ENCODE results near the gene ITGB4. TPM values are rescaled to one million over a fixed set of nuclear protein-coding genes. Genes with fewer than 3 reads are reported as not detected.

The ITGB4 gene
- total RNA-seq, 1 donor from 2014 or later: not detected

- Mint-ChIP-seq H3K27ac (no peak overlapping the region), H3K27me3 (ENCODE audit: insufficient read depth, low read depth) (no peaks in the 10 kb centered on the region), H3K4me1 (peaks cover 1% of the 10 kb centered on the region), H3K36me3 (peaks cover 31% of the 10 kb centered on the region), H3K9me3 (no peaks in the 10 kb centered on the region), H3K4me3 (no peak overlapping the region)
- Histone ChIP-seq H3K4me1 (no peaks in the 10 kb centered on the region), H3K4me3 (no peak overlapping the region), H3K27me3 (no peaks in the 10 kb centered on the region), H3F3A (ENCODE audit: low read depth) (peaks cover 2% of the 10 kb centered on the region), H3K4me2 (no peak overlapping the region), H3K27ac (no peak overlapping the region), H3K9ac (no peak overlapping the region), H4K20me1 (ENCODE audit: low read depth) (peaks cover 65% of the 10 kb centered on the region), H2AFZ (replicated peaks) (no peak overlapping the region), H3K36me3 (peaks cover 8% of the 10 kb centered on the region), H3K9me3 (ENCODE audit: low read depth) (no peaks in the 10 kb centered on the region), H3K79me2 (ENCODE audit: low read depth) (peaks cover 86% of the 10 kb centered on the region)
- no peak for DNase-seq (ENCODE audit: low spot score)
- TF ChIP-seq EZH2phosphoT487 (IDR thresholded peaks at IDR 0.05): no peak
- no peak for TF ChIP-seq EZH2 (IDR thresholded peaks at IDR 0.05)
- no peak for TF ChIP-seq CTCF (IDR thresholded peaks at IDR 0.05)
Observed at GRCh38 chr17:75795820-75796607, 74.8 kb downstream of the ITGB4 start.

GRCh38 chr17:75799402-75799801 is 78.1 kb downstream of the ITGB4 start:
- Mint-ChIP-seq H3K27ac (no peak overlapping the region), H3K36me3 (peaks cover 21% of the 10 kb centered on the region), H3K27me3 (ENCODE audit: insufficient read depth, low read depth) (no peaks in the 10 kb centered on the region), H3K4me3 (no peak overlapping the region), H3K9me3 (no peaks in the 10 kb centered on the region), H3K4me1 (no peaks in the 10 kb centered on the region)
- Histone ChIP-seq H2AFZ (replicated peaks) (no peak overlapping the region), H3K9me3 (ENCODE audit: low read depth) (no peaks in the 10 kb centered on the region), H3K4me3 (no peak overlapping the region), H3K27ac (peak overlapping the region; percentile 13), H3K4me2 (no peak overlapping the region), H3K79me2 (ENCODE audit: low read depth) (peaks cover 84% of the 10 kb centered on the region), H3K27me3 (no peaks in the 10 kb centered on the region), H3F3A (ENCODE audit: low read depth) (peaks cover 9% of the 10 kb centered on the region), H3K4me1 (no peaks in the 10 kb centered on the region), H4K20me1 (ENCODE audit: low read depth) (peaks cover 57% of the 10 kb centered on the region), H3K36me3 (peaks cover 8% of the 10 kb centered on the region), H3K9ac (no peak overlapping the region)
- no peak for TF ChIP-seq CTCF (IDR thresholded peaks at IDR 0.05)
- TF ChIP-seq EZH2 (IDR thresholded peaks at IDR 0.05): no peak
- no peak for TF ChIP-seq EZH2phosphoT487 (IDR thresholded peaks at IDR 0.05)
- DNase-seq (ENCODE audit: low spot score): no peak

GRCh38 chr17:75803883-75804282 is 82.6 kb downstream of the ITGB4 start:
- Histone ChIP-seq H3K9ac (no peak overlapping the region), H3K27me3 (no peaks in the 10 kb centered on the region), H3K9me3 (ENCODE audit: low read depth) (no peaks in the 10 kb centered on the region), H3K4me1 (no peaks in the 10 kb centered on the region), H4K20me1 (ENCODE audit: low read depth) (peaks cover 52% of the 10 kb centered on the region), H3F3A (ENCODE audit: low read depth) (peaks cover 7% of the 10 kb centered on the region), H3K79me2 (ENCODE audit: low read depth) (peaks cover 72% of the 10 kb centered on the region), H3K36me3 (no peaks in the 10 kb centered on the region), H2AFZ (replicated peaks) (no peak overlapping the region), H3K4me3 (no peak overlapping the region), H3K4me2 (no peak overlapping the region), H3K27ac (no peak overlapping the region)
- Mint-ChIP-seq H3K36me3 (peaks cover 11% of the 10 kb centered on the region), H3K4me1 (no peaks in the 10 kb centered on the region), H3K9me3 (no peaks in the 10 kb centered on the region), H3K4me3 (no peak overlapping the region), H3K27me3 (ENCODE audit: insufficient read depth, low read depth) (no peaks in the 10 kb centered on the region), H3K27ac (no peak overlapping the region)
- no peak for DNase-seq (ENCODE audit: low spot score)
- TF ChIP-seq EZH2phosphoT487 (IDR thresholded peaks at IDR 0.05) (no peak), EZH2 (IDR thresholded peaks at IDR 0.05) (no peak), CTCF (IDR thresholded peaks at IDR 0.05) (no peak)

All from neural progenitor cell (in vitro differentiated cells).